RWPE2 (cell line): Measurements from ENCODE around the gene DSCAML1.

Experiments
- ATAC-seq: fragments of 200-7000 bp; cut with Tn5 transposase; 3 replicates; pipeline ENCODE4 v1.9.1; 2021; ENCODE audit warnings: low read depth
- DNase-seq: peaks from one replicate; pipeline ENCODE4 v3.0.0-alpha.2; 2020; ENCODE audit warnings: low spot score
- H3K27ac ChIP-seq: fragments of 450-650 bp; 2 replicates; pipeline ENCODE4 v1.5.1; 2017; ENCODE audit warnings: mild to moderate bottlenecking; ENCODE audit not compliant: poor library complexity, severe bottlenecking
- H3K27me3 ChIP-seq: fragments of 250-450 bp; sonication (Bioruptor Pico); 2 replicates; pipeline ENCODE4 v1.5.1; 2021; ENCODE audit warnings: mild to moderate bottlenecking, moderate library complexity; ENCODE audit not compliant: insufficient read depth, poor library complexity, severe bottlenecking
- H3K36me3 ChIP-seq: fragments of 250-450 bp; sonication (Bioruptor Pico); 2 replicates; pipeline ENCODE4 v1.5.1; 2020; ENCODE audit warnings: low read depth, mild to moderate bottlenecking, moderate library complexity
- H3K4me1 ChIP-seq: fragments of 250-450 bp; sonication (Bioruptor Pico); 2 replicates; pipeline ENCODE4 v1.5.1; 2021; ENCODE audit warnings: mild to moderate bottlenecking, moderate library complexity; ENCODE audit not compliant: insufficient read depth, poor library complexity, severe bottlenecking
- H3K4me3 ChIP-seq: fragments of 250-450 bp; sonication (Bioruptor Pico); 2 replicates; pipeline ENCODE4 v1.5.1; 2021; ENCODE audit warnings: mild to moderate bottlenecking, moderate library complexity; ENCODE audit not compliant: severe bottlenecking
- H3K9me3 ChIP-seq: fragments of 250-450 bp; sonication (Bioruptor Pico); 2 replicates; pipeline ENCODE4 v1.5.1; 2021; ENCODE audit warnings: mild to moderate bottlenecking, moderate library complexity; ENCODE audit not compliant: severe bottlenecking
- CTCF ChIP-seq: fragments of 450-650 bp; IDR thresholded peaks from one replicate; pipeline ENCODE4 v1.5.1; 2017; ENCODE audit warnings: mild to moderate bottlenecking, moderate library complexity; ENCODE audit not compliant: poor library complexity, severe bottlenecking

The DSCAML1 gene

GRCh38 chr11:117642396-117642795 is 154.6 kb downstream of the DSCAML1 start:
- Histone ChIP-seq H3K4me3 (no peak overlapping the region), H3K36me3 (no peaks in the 10 kb centered on the region), H3K4me1 (no peaks in the 10 kb centered on the region), H3K27ac (no peak overlapping the region), H3K27me3 (peaks cover 20% of the 10 kb centered on the region), H3K9me3 (no peaks in the 10 kb centered on the region)
- ATAC-seq (no peak), DNase-seq (no peak)
- no peak for TF ChIP-seq CTCF

GRCh38 chr11:117641008-117641915 is 155.8 kb downstream of the DSCAML1 start:
- peaks cover 20% of the 10 kb centered on the region for H3K27me3 ChIP-seq
- DNase-seq (no peak), ATAC-seq (no peak)
- H3K4me1 ChIP-seq, result no peaks in the 10 kb centered on the region
- no peaks in the 10 kb centered on the region for H3K36me3 ChIP-seq
- no peaks in the 10 kb centered on the region for H3K9me3 ChIP-seq
- H3K27ac ChIP-seq, result no peak overlapping the region
- no peak overlapping the region for H3K4me3 ChIP-seq
- TF ChIP-seq CTCF, result no peak

- TF ChIP-seq CTCF, result no peak
- DNase-seq, result no peak
- no peaks in the 10 kb centered on the region for H3K4me1 ChIP-seq
- ATAC-seq, result no peak
- H3K36me3 ChIP-seq, result no peaks in the 10 kb centered on the region
- no peaks in the 10 kb centered on the region for H3K9me3 ChIP-seq
- peaks cover 20% of the 10 kb centered on the region for H3K27me3 ChIP-seq
- H3K4me3 ChIP-seq, result no peak overlapping the region
- no peak overlapping the region for H3K27ac ChIP-seq
Observed at GRCh38 chr11:117640041-117640440, 157.0 kb downstream of the DSCAML1 start.

DNA sequence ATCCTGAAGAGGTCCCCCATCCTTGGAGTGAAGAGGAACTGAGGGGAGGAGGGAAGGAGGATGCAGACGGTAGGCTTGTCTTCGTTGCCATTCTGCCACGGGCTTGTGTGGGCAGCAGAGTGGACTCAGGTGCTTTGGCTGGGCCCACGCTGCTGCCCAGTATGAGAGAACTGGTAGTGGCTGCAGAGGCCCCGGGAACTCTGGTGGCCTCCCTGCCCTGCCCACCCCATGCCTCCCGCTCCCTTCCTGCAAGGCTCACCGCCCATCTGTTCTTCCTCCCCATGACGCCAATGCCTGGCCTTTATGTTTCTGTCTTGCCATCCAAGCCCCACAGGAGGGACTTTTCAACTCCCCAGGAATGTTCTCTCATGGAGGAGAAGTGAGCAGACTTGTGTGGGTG is 157.4 kb downstream of the DSCAML1 start:
- no peak overlapping the region for H3K27ac ChIP-seq
- no peak for ATAC-seq
- DNase-seq, result no peak
- no peak for TF ChIP-seq CTCF
- H3K4me3 ChIP-seq, result no peak overlapping the region
- no peaks in the 10 kb centered on the region for H3K9me3 ChIP-seq
- no peaks in the 10 kb centered on the region for H3K4me1 ChIP-seq
- H3K36me3 ChIP-seq, result no peaks in the 10 kb centered on the region
- H3K27me3 ChIP-seq, result peaks cover 20% of the 10 kb centered on the region
